Choroid plexus epithelial cell (primary cell): Measurements from ENCODE around the gene SLC16A2.

Source experiments
- DNase-seq: peaks from one replicate; pipeline ENCODE4 v3.0.0-alpha.2; 2010; ENCODE audit warnings: low read depth
- H3K4me3 ChIP-seq: 2 replicates; pipeline ENCODE4 v1.5.1; 2011; ENCODE audit warnings: low read depth, mild to moderate bottlenecking, control low read depth, low read length, moderate library complexity
- CTCF ChIP-seq: conservative IDR thresholded peaks from 2 replicates; pipeline ENCODE4 v1.5.1; 2011; ENCODE audit warnings: low read depth, mild to moderate bottlenecking, control low read depth, inconsistent platforms, low read length, moderate library complexity

SLC16A2 gene

GRCh38 chrX:74498924-74499323 is 77.6 kb downstream of the SLC16A2 start:
- DNase-seq = no peak
- no peak for TF ChIP-seq CTCF
- H3K4me3 ChIP-seq = no peak overlapping the region

GRCh38 chrX:74500067-74500466 is 78.8 kb downstream of the SLC16A2 start:
- no peak overlapping the region for H3K4me3 ChIP-seq
- no peak for DNase-seq
- no peak for TF ChIP-seq CTCF

GRCh38 chrX:74500555-74500954 is 79.3 kb downstream of the SLC16A2 start:
- TF ChIP-seq CTCF = no peak
- no peak for DNase-seq
- no peak overlapping the region for H3K4me3 ChIP-seq

GRCh38 chrX:74505437-74505836 is 84.1 kb downstream of the SLC16A2 start:
- no peak for TF ChIP-seq CTCF
- no peak overlapping the region for H3K4me3 ChIP-seq
- no peak for DNase-seq

GRCh38 chrX:74506317-74507115 is 85.2 kb downstream of the SLC16A2 start:
- DNase-seq = no peak
- no peak overlapping the region for H3K4me3 ChIP-seq
- TF ChIP-seq CTCF = no peak

GRCh38 chrX:74507191-74507590 is 85.9 kb downstream of the SLC16A2 start:
- DNase-seq = no peak
- no peak overlapping the region for H3K4me3 ChIP-seq
- TF ChIP-seq CTCF = no peak

- H3K4me3 ChIP-seq = no peak overlapping the region
- no peak for DNase-seq
- no peak for TF ChIP-seq CTCF
Measured at GRCh38 chrX:74509989-74510388, 88.7 kb downstream of the SLC16A2 start.
